Activated CD4-positive, alpha-beta T cell treated with anti-CD3 and anti-CD28 coated beads, Interleukin-10, Interleukin-2, amounts not matched to agents 100 ng/mL and 50 ng/mL, durations not matched to agents 16 hours and 8 hours (primary cell): Measurements from ENCODE around the gene POU3F2.

Experiments
- DNase-seq: peaks from one replicate; pipeline ENCODE4 v3.0.0-alpha.2; 2020

The POU3F2 gene

GRCh38 chr6:98834060-98835031, at the start of gene POU3F2:
Gene POU3F2, plus strand, starts transcription at chr6:98834574. Its CDS starts 300 bp downstream, at chr6:98834874.
- peak; percentile 76 for DNase-seq

GRCh38 chr6:98787435-98787834, 46.9 kb upstream of the POU3F2 start:
- DNase-seq: no peak

GRCh38 chr6:98787961-98788360, 46.4 kb upstream of the POU3F2 start:
- no peak for DNase-seq

- no peak for DNase-seq
These were observed 40.0 kb upstream of the POU3F2 start for GRCh38 chr6:98794307-98794842.

GRCh38 chr6:98797217-98797994, 37.0 kb upstream of the POU3F2 start:
- no peak for DNase-seq

- no peak for DNase-seq
These were observed 33.5 kb upstream of the POU3F2 start for GRCh38 chr6:98800866-98801265.

- DNase-seq: no peak
These were observed 25.7 kb upstream of the POU3F2 start for GRCh38 chr6:98808541-98809210.

GRCh38 chr6:98812220-98812619, 22.2 kb upstream of the POU3F2 start:
- no peak for DNase-seq

- DNase-seq: no peak
These were observed 17.6 kb upstream of the POU3F2 start for GRCh38 chr6:98816799-98817198.

GRCh38 chr6:98821756-98822405, 12.5 kb upstream of the POU3F2 start:
- no peak for DNase-seq

GRCh38 chr6:98823428-98824161, 10.8 kb upstream of the POU3F2 start:
- no peak for DNase-seq

- DNase-seq: no peak
These were observed 10.0 kb upstream of the POU3F2 start for GRCh38 chr6:98824162-98824901.

- no peak for DNase-seq
These were observed 9.3 kb upstream of the POU3F2 start for GRCh38 chr6:98824902-98825599.

- DNase-seq: no peak
These were observed 8.7 kb upstream of the POU3F2 start for GRCh38 chr6:98825600-98826230.

- DNase-seq: no peak
These were observed 6.8 kb upstream of the POU3F2 start for GRCh38 chr6:98827295-98828159.

GRCh38 chr6:98828211-98828788, 6.1 kb upstream of the POU3F2 start:
- no peak for DNase-seq

GRCh38 chr6:98828941-98829411, 5.4 kb upstream of the POU3F2 start:
- DNase-seq: no peak

- DNase-seq: no peak
These were observed 4.2 kb upstream of the POU3F2 start for GRCh38 chr6:98830146-98830545.
